WTC11 (cell line): Measurements from ENCODE around the gene CERS3. TPM values are rescaled to one million over a fixed set of nuclear protein-coding genes. Genes with fewer than 3 reads are reported as not detected.

Experiments
- ATAC-seq: fragments of 200-7000 bp; cut with Tn5 transposase; 2 replicates; pipeline ENCODE4 v1.10.0; 2021; ENCODE audit warnings: mild to moderate bottlenecking, moderate library complexity
- CTCF ChIA-PET: fragments of 300-600 bp; sonication (Branson Sonifier 250); formaldehyde crosslinking; loops from one replicate; lab custom pipeline; 2021; ENCODE audit warnings: antibody characterized with exemption; lab: Charles Lee
- POLR2A ChIA-PET: fragments of 350-600 bp; sonication (Branson Sonifier 250); formaldehyde crosslinking; loops from one replicate; lab custom pipeline; 2021; ENCODE audit warnings: antibody characterized with exemption; lab: Charles Lee
- DNase-seq: peaks from one replicate; pipeline ENCODE4 v3.0.0; 2021; ENCODE audit warnings: low spot score
- H3K27ac Mint-ChIP-seq: 2 replicates; pipeline ENCODE4 v1.8.0; 2021; ENCODE audit warnings: mixed read lengths
- H3K27me3 Mint-ChIP-seq: 2 replicates; pipeline ENCODE4 v1.8.0; 2021; ENCODE audit warnings: low read depth, mild to moderate bottlenecking, moderate library complexity, mixed read lengths
- H3K36me3 Mint-ChIP-seq: 2 replicates; pipeline ENCODE4 v1.8.0; 2021; ENCODE audit warnings: mixed read lengths
- H3K4me1 Mint-ChIP-seq: 2 replicates; pipeline ENCODE4 v1.8.0; 2022; ENCODE audit warnings: mixed read lengths
- H3K4me3 Mint-ChIP-seq: 2 replicates; pipeline ENCODE4 v1.8.0; 2021; ENCODE audit warnings: mild to moderate bottlenecking, moderate library complexity, mixed read lengths
- H3K9me3 Mint-ChIP-seq: 2 replicates; pipeline ENCODE4 v1.8.0; 2021; ENCODE audit warnings: mixed read lengths
- CBFB ChIP-seq: sonication (generic); formaldehyde crosslinking; IDR thresholded peaks from 2 replicates; pipeline ENCODE4 v1.8.1; 2022; ENCODE audit warnings: mild to moderate bottlenecking, low read depth, missing genetic modification reagents
- HMGA2 ChIP-seq: fragments of 250-450 bp; sonication (Bioruptor Pico); IDR thresholded peaks from 2 replicates; pipeline ENCODE4 v1.4.0; 2021; ENCODE audit warnings: mild to moderate bottlenecking, moderate library complexity
- JUN ChIP-seq: sonication (generic); formaldehyde crosslinking; IDR thresholded peaks from 2 replicates; pipeline ENCODE4 v1.8.0; 2023; ENCODE audit warnings: mild to moderate bottlenecking, missing genetic modification reagents
- MXD4 ChIP-seq: fragments of 250-450 bp; sonication (Bioruptor Pico); IDR thresholded peaks from 2 replicates; pipeline ENCODE4 v1.8.0; 2021; ENCODE audit warnings: mild to moderate bottlenecking, moderate library complexity, borderline replicate concordance
- MYBL2 ChIP-seq: sonication (generic); formaldehyde crosslinking; IDR thresholded peaks from 2 replicates; pipeline ENCODE4 v1.8.1; 2023; ENCODE audit warnings: mild to moderate bottlenecking, moderate library complexity, missing genetic modification reagents
- NFE2L1 ChIP-seq: sonication (generic); formaldehyde crosslinking; IDR thresholded peaks from 2 replicates; pipeline ENCODE4 v1.8.1; 2023; ENCODE audit warnings: missing genetic modification reagents
- NR1H2 ChIP-seq: sonication (generic); formaldehyde crosslinking; IDR thresholded peaks from 2 replicates; pipeline ENCODE4 v1.9.0; 2021; ENCODE audit warnings: mild to moderate bottlenecking, moderate library complexity, missing genetic modification reagents
- SOX15 ChIP-seq: fragments of 250-450 bp; sonication (Bioruptor Pico); IDR thresholded peaks from 2 replicates; pipeline ENCODE4 v1.9.0; 2021; ENCODE audit warnings: mild to moderate bottlenecking
- SP1 ChIP-seq: sonication (generic); formaldehyde crosslinking; conservative IDR thresholded peaks from 2 replicates; pipeline ENCODE4 v1.8.1; 2022; ENCODE audit warnings: missing genetic modification reagents
- TCF7 ChIP-seq: sonication (generic); formaldehyde crosslinking; IDR thresholded peaks from 2 replicates; pipeline ENCODE4 v1.8.0; 2022; ENCODE audit warnings: mild to moderate bottlenecking, low read depth, missing genetic modification reagents, moderate library complexity
- TEAD1 ChIP-seq: sonication (generic); formaldehyde crosslinking; IDR thresholded peaks from 2 replicates; pipeline ENCODE4 v1.8.0; 2022; ENCODE audit warnings: mild to moderate bottlenecking, missing genetic modification reagents
- ZNF121 ChIP-seq: sonication (generic); formaldehyde crosslinking; IDR thresholded peaks from 2 replicates; pipeline ENCODE4 v1.8.0; 2023; ENCODE audit warnings: missing genetic modification reagents
- ZNF138 ChIP-seq: sonication (generic); formaldehyde crosslinking; conservative IDR thresholded peaks from 2 replicates; pipeline ENCODE4 v1.8.1; 2022; ENCODE audit warnings: mild to moderate bottlenecking, moderate library complexity, missing genetic modification reagents
- ZNF263 ChIP-seq: sonication (generic); formaldehyde crosslinking; IDR thresholded peaks from 2 replicates; pipeline ENCODE4 v1.8.1; 2022; ENCODE audit warnings: low read depth, mild to moderate bottlenecking, moderate library complexity, missing genetic modification reagents
- total RNA-seq: library from RNA; stranded (reverse); gene quantifications from 3 replicates; pipeline ENCODE4 v1.2.3, GENCODE V29; 2021
- TF ChIP-seq, protein P1 (sequence below): sonication (generic); formaldehyde crosslinking; IDR thresholded peaks from 2 replicates; pipeline ENCODE4 v1.8.0; 2022; ENCODE audit warnings: mild to moderate bottlenecking, missing genetic modification reagents
- TF ChIP-seq, protein P2 (sequence below): sonication (generic); formaldehyde crosslinking; IDR thresholded peaks from 2 replicates; pipeline ENCODE4 v1.8.1; 2023; ENCODE audit warnings: mild to moderate bottlenecking, missing genetic modification reagents
- TF ChIP-seq, protein P3 (sequence below): sonication (generic); formaldehyde crosslinking; IDR thresholded peaks from 2 replicates; pipeline ENCODE4 v1.8.1; 2023; ENCODE audit warnings: mild to moderate bottlenecking, missing genetic modification reagents, moderate library complexity
- TF ChIP-seq, protein P4 (sequence below): fragments of 250-450 bp; sonication (Bioruptor Pico); IDR thresholded peaks from 2 replicates; pipeline ENCODE4 v1.9.0; 2021; ENCODE audit warnings: mild to moderate bottlenecking, borderline replicate concordance
- TF ChIP-seq, protein P5 (sequence below): sonication (generic); formaldehyde crosslinking; IDR thresholded peaks from 2 replicates; pipeline ENCODE4 v1.8.1; 2023; ENCODE audit warnings: mild to moderate bottlenecking, missing genetic modification reagents
- TF ChIP-seq, protein P6 (sequence below): sonication (generic); formaldehyde crosslinking; IDR thresholded peaks from 2 replicates; pipeline ENCODE4 v1.8.0; 2023; ENCODE audit warnings: missing genetic modification reagents, mild to moderate bottlenecking, borderline replicate concordance

Gene CERS3
- total RNA-seq, 1 experiment from 2014 or later = 0.74 TPM

DNA sequence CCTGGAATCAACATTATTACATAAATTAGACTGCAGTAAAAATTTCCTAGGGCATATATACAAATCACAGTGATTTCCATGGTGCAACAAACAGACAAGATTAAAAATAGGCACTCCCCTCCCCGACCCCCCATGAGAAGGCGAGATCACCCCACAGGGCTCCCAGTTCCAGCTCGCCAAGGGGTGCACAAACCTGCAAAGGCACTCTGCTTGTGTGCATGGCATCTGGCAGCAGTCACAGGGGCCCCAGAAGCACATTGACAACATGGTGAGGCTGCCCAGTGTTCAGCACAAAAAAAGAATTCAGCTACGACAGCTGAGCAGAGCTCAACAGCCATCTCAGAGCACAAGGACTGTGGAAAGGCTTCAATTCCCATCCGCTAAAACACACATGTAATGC, 19.2 kb upstream of the CERS3 start (continued):
- TF ChIP-seq, protein P1, sequence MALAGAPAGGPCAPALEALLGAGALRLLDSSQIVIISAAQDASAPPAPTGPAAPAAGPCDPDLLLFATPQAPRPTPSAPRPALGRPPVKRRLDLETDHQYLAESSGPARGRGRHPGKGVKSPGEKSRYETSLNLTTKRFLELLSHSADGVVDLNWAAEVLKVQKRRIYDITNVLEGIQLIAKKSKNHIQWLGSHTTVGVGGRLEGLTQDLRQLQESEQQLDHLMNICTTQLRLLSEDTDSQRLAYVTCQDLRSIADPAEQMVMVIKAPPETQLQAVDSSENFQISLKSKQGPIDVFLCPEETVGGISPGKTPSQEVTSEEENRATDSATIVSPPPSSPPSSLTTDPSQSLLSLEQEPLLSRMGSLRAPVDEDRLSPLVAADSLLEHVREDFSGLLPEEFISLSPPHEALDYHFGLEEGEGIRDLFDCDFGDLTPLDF (CRISPR knock-in tag) = no peak
- TF ChIP-seq TCF7 (CRISPR knock-in tag) (no peak), HMGA2 (CRISPR knock-in tag) (no peak)

DNA sequence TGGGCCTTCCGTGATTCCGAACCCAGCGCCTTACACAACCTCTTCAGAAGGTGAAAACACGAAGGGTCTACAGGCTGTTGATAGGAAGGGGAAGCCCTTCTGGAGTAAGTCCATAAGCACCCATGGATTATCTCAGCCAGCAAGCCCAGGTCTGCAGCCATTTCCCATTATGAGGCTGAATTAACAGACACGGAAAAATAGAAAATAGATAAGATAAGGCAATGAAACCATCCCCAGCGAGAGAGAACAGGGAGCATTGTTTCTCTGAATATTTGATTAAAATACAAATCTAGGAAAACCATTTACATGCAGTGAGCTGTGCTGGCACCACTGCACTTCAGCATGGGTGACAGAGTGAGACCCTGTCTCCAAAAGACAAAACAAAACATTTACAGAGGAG, 16.2 kb upstream of the CERS3 start:
- no peak for ATAC-seq
- H3K27me3 Mint-ChIP-seq = no peaks in the 10 kb centered on the region
- TF ChIP-seq MYBL2 = no peak
- no peak for TF ChIP-seq HMGA2 (CRISPR knock-in tag)
- TF ChIP-seq NR1H2 (CRISPR knock-in tag) = no peak
- TF ChIP-seq SP1 = no peak
- no peak for TF ChIP-seq ZNF263 (CRISPR knock-in tag)
- no peak for TF ChIP-seq NFE2L1
- TF ChIP-seq SOX15 (CRISPR knock-in tag) = no peak
- TF ChIP-seq JUN = no peak
- TF ChIP-seq MXD4 = no peak
- TF ChIP-seq, all 79 proteins: peak for 0
- H3K9me3 Mint-ChIP-seq = peaks cover 8% of the 10 kb centered on the region
- ChIA-PET CTCF (no interaction called here), POLR2A (no interaction called here)
- H3K4me3 Mint-ChIP-seq = no peak overlapping the region; the same call in 1 of the 2 replicates
- no peak overlapping the region for H3K27ac Mint-ChIP-seq
- H3K4me1 Mint-ChIP-seq = no peaks in the 10 kb centered on the region
- H3K36me3 Mint-ChIP-seq = peaks cover 3% of the 10 kb centered on the region; the same call in 1 of the 2 replicates
- DNase-seq = no peak

DNA sequence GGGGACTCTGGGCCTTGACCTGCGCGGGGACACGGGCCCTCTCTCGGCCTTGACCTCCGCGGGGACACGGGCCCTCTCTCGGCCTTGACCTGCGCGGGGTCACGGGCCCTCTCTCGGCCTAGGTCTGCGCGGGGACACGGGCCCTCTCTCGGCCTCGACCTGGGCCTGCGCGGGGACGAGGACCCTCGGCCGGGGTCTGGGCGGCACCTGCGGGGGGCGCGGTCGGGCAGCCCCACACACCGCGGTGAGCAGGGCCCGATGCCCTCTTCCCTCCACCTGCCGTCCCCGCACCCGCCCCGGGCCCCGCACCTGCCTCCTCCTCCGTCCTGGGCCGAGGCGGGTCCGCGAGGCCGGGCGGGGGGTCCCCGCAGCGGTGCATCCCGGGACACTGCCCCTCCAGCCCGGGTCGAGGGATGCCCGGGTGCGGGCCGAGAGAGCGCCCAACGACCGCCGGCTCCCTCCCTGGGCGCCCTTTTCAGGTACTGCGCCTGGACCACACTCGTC, 15.6 kb upstream of the CERS3 start:
- no peak overlapping the region for H3K27ac Mint-ChIP-seq
- peaks cover 12% of the 10 kb centered on the region for H3K9me3 Mint-ChIP-seq
- no peaks in the 10 kb centered on the region for H3K4me1 Mint-ChIP-seq
- H3K27me3 Mint-ChIP-seq = no peaks in the 10 kb centered on the region
- ChIA-PET CTCF (no interaction called here), POLR2A (no interaction called here)
- H3K4me3 Mint-ChIP-seq = no peak overlapping the region; the same call in 1 of the 2 replicates
- ATAC-seq = no peak
- peaks cover 5% of the 10 kb centered on the region; the same call in 1 of the 2 replicates for H3K36me3 Mint-ChIP-seq
- DNase-seq = no peak
- TF ChIP-seq TEAD1 (CRISPR knock-in tag) (no peak), ZNF138 (CRISPR knock-in tag) (no peak), ZNF121 (no peak), CBFB (CRISPR knock-in tag) (no peak)
- TF ChIP-seq, protein P2, sequence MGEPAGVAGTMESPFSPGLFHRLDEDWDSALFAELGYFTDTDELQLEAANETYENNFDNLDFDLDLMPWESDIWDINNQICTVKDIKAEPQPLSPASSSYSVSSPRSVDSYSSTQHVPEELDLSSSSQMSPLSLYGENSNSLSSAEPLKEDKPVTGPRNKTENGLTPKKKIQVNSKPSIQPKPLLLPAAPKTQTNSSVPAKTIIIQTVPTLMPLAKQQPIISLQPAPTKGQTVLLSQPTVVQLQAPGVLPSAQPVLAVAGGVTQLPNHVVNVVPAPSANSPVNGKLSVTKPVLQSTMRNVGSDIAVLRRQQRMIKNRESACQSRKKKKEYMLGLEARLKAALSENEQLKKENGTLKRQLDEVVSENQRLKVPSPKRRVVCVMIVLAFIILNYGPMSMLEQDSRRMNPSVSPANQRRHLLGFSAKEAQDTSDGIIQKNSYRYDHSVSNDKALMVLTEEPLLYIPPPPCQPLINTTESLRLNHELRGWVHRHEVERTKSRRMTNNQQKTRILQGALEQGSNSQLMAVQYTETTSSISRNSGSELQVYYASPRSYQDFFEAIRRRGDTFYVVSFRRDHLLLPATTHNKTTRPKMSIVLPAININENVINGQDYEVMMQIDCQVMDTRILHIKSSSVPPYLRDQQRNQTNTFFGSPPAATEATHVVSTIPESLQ (CRISPR knock-in tag) = no peak
- TF ChIP-seq, protein P3, sequence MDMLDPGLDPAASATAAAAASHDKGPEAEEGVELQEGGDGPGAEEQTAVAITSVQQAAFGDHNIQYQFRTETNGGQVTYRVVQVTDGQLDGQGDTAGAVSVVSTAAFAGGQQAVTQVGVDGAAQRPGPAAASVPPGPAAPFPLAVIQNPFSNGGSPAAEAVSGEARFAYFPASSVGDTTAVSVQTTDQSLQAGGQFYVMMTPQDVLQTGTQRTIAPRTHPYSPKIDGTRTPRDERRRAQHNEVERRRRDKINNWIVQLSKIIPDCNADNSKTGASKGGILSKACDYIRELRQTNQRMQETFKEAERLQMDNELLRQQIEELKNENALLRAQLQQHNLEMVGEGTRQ (CRISPR knock-in tag) = no peak
- TF ChIP-seq, protein P4, sequence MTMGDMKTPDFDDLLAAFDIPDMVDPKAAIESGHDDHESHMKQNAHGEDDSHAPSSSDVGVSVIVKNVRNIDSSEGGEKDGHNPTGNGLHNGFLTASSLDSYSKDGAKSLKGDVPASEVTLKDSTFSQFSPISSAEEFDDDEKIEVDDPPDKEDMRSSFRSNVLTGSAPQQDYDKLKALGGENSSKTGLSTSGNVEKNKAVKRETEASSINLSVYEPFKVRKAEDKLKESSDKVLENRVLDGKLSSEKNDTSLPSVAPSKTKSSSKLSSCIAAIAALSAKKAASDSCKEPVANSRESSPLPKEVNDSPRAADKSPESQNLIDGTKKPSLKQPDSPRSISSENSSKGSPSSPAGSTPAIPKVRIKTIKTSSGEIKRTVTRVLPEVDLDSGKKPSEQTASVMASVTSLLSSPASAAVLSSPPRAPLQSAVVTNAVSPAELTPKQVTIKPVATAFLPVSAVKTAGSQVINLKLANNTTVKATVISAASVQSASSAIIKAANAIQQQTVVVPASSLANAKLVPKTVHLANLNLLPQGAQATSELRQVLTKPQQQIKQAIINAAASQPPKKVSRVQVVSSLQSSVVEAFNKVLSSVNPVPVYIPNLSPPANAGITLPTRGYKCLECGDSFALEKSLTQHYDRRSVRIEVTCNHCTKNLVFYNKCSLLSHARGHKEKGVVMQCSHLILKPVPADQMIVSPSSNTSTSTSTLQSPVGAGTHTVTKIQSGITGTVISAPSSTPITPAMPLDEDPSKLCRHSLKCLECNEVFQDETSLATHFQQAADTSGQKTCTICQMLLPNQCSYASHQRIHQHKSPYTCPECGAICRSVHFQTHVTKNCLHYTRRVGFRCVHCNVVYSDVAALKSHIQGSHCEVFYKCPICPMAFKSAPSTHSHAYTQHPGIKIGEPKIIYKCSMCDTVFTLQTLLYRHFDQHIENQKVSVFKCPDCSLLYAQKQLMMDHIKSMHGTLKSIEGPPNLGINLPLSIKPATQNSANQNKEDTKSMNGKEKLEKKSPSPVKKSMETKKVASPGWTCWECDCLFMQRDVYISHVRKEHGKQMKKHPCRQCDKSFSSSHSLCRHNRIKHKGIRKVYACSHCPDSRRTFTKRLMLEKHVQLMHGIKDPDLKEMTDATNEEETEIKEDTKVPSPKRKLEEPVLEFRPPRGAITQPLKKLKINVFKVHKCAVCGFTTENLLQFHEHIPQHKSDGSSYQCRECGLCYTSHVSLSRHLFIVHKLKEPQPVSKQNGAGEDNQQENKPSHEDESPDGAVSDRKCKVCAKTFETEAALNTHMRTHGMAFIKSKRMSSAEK (CRISPR knock-in tag) = no peak
- TF ChIP-seq, protein P5, sequence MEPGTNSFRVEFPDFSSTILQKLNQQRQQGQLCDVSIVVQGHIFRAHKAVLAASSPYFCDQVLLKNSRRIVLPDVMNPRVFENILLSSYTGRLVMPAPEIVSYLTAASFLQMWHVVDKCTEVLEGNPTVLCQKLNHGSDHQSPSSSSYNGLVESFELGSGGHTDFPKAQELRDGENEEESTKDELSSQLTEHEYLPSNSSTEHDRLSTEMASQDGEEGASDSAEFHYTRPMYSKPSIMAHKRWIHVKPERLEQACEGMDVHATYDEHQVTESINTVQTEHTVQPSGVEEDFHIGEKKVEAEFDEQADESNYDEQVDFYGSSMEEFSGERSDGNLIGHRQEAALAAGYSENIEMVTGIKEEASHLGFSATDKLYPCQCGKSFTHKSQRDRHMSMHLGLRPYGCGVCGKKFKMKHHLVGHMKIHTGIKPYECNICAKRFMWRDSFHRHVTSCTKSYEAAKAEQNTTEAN (CRISPR knock-in tag) = no peak
- TF ChIP-seq, protein P6, sequence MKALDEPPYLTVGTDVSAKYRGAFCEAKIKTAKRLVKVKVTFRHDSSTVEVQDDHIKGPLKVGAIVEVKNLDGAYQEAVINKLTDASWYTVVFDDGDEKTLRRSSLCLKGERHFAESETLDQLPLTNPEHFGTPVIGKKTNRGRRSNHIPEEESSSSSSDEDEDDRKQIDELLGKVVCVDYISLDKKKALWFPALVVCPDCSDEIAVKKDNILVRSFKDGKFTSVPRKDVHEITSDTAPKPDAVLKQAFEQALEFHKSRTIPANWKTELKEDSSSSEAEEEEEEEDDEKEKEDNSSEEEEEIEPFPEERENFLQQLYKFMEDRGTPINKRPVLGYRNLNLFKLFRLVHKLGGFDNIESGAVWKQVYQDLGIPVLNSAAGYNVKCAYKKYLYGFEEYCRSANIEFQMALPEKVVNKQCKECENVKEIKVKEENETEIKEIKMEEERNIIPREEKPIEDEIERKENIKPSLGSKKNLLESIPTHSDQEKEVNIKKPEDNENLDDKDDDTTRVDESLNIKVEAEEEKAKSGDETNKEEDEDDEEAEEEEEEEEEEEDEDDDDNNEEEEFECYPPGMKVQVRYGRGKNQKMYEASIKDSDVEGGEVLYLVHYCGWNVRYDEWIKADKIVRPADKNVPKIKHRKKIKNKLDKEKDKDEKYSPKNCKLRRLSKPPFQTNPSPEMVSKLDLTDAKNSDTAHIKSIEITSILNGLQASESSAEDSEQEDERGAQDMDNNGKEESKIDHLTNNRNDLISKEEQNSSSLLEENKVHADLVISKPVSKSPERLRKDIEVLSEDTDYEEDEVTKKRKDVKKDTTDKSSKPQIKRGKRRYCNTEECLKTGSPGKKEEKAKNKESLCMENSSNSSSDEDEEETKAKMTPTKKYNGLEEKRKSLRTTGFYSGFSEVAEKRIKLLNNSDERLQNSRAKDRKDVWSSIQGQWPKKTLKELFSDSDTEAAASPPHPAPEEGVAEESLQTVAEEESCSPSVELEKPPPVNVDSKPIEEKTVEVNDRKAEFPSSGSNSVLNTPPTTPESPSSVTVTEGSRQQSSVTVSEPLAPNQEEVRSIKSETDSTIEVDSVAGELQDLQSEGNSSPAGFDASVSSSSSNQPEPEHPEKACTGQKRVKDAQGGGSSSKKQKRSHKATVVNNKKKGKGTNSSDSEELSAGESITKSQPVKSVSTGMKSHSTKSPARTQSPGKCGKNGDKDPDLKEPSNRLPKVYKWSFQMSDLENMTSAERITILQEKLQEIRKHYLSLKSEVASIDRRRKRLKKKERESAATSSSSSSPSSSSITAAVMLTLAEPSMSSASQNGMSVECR (CRISPR knock-in tag) = no peak
